Testis (tissue), 5 donors: ENCODE results near the gene WHRN. TPM values are rescaled to one million over a fixed set of nuclear protein-coding genes. Genes with fewer than 3 reads are reported as not detected.

Experiments used
- DNase-seq: peaks from one replicate; pipeline ENCODE4 v3.0.0-alpha.2; 2019
- H3K27ac ChIP-seq, 2 donors: fragments of 200-600 bp; sonication (generic); one replicate each; pipeline ENCODE4 v1.5.1; 2019
- H3K27me3 ChIP-seq: fragments of 200-600 bp; sonication (generic); one replicate; pipeline ENCODE4 v1.5.1; 2019
- H3K36me3 ChIP-seq: fragments of 200-600 bp; sonication (generic); one replicate; pipeline ENCODE4 v1.5.1; 2017; ENCODE audit warnings: low read depth; ENCODE audit errors: missing control alignments
- H3K4me1 ChIP-seq: fragments of 200-600 bp; sonication (generic); one replicate; pipeline ENCODE4 v1.5.1; 2019
- H3K4me3 ChIP-seq, 2 donors: fragments of 200-600 bp; sonication (generic); one replicate each; pipeline ENCODE4 v1.5.1; 2017 to 2019
- H3K9me3 ChIP-seq: fragments of 200-600 bp; sonication (generic); one replicate; pipeline ENCODE4 v1.5.1; 2017
- POLR2A ChIP-seq: fragments of 450-650 bp; IDR thresholded peaks from one replicate; pipeline ENCODE4 v1.6.1; 2017; ENCODE audit warnings: antibody characterized with exemption, mild to moderate bottlenecking, moderate library complexity
- WGBS, 2 donors: methylation state at CpG; one replicate each; pipeline ENCODE4 v1.1.5; 2018; 5-methylcytosine and 5-hydroxymethylcytosine counted together
- intact Hi-C: fragments of 100-400 bp; cut with DNase I; formaldehyde crosslinking; loops from one replicate; pipeline ENCODE4 v1.15.1; 2023; ENCODE audit warnings: low total_unique reads
- long read RNA-seq, 2 donors: transcript quantifications; one replicate each; lab custom pipeline, GENCODE V29; 2026
- polyA plus RNA-seq: library from polyadenylated mRNA; stranded (reverse); fragments of 350-450 nt; fragmentation: Illumina TruSeq; extraction: RNeasy Lipid Tissue Mini Kit (QIAGEN cat#74804); gene quantifications from one replicate; pipeline ENCODE4 v1.2.3, GENCODE V29; 2014; ENCODE audit warnings: low read depth, low replicate concordance; ENCODE audit not compliant: insufficient read depth
- total RNA-seq, 2 donors: library from RNA; depleted of rRNA; stranded (reverse); fragments of >200 nt; gene quantifications; one replicate each; pipeline ENCODE4 v1.2.3, GENCODE V29; 2016
- TF ChIP-seq, protein P1 (sequence below), 3 experiments: fragments of 450-650 bp in 2 of 3; fragments of 200-600 bp in 1 of 3; sonication (generic) in 1 of 3; IDR thresholded peaks; one replicate each; pipeline ENCODE4 v1.5.1; 2016 to 2019; ENCODE audit warnings: antibody characterized with exemption in 3 of 3, mild to moderate bottlenecking in 2 of 3, moderate library complexity in 1 of 3

WHRN gene
- total RNA-seq: 100 to 1,000 TPM; 181 to 208 TPM
- 70.3 TPM for polyA plus RNA-seq
- long read RNA-seq, donor 1, partial matches to known transcripts: 0 of 1 reads
- long read RNA-seq, donor 1, other reads (novel, unspliced or antisense): 0 of 1 reads
- long read RNA-seq, donor 2: 0 reads

DNA sequence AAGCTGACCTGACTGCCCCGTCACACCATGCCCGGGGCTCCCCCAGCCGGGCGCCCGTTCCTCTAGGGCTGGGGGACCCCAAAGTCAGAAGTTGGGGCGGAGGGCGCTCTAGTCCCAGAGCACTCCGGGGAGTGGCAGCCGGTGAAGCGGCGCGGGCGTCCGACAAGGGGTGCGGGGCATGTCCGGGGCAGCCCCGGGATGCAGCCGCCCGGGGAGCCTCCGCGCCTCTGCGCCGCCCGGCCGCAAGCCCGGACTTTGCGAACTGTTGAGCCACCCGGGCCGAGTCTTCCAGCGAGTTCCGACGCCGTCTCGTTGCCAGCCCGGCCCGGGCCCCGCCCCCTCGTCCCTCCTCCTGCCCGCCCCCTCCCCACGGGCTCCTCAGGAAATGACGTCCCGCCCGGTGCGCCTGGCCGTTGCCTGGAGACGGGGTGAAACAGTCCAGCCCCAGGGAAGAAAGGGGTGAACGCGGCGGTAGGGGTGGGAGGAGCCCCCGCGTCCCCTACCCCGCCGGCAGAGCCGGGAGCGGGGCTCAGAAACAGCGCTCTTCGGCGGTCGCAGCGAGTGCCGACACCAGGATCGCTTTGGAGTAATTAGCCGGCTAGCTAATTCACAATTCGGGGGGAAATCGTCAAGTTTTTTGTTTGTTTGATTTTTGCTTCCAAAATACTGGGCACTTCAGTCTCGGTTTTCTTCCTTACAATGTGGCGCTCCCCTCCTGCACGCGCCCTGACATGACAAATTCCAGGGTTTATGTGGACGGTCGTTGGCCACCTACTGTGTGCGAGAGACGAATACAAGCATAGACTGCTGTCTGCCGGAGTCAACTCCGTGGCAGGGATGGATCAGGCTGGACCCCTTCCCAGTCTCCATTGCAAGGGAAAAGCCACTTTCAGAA, at the start of gene WHRN:
Gene WHRN, minus strand, starts transcription at position 287 of the 895 bp plus-strand sequence. CDS start 672 bp downstream, outside the sequence.
- Histone ChIP-seq H3K4me1 (no peaks in the 10 kb centered on the region), H3K27ac (peak within 1 kb of the TSS; percentile 75 to 88), H3K36me3 (no peaks in the 10 kb centered on the region), H3K4me3 (peak within 1 kb of the TSS; percentile 66 to 81), H3K9me3 (no peaks in the 10 kb centered on the region), H3K27me3 (no peaks in the 10 kb centered on the region)
- DNase-seq: peak; percentile 97
- WGBS, 2 donors: 1 to 2% methylated on average over 22 to 61 of the region's 75 CpGs
- intact Hi-C loops: no loop called here
- TF ChIP-seq, protein P1, sequence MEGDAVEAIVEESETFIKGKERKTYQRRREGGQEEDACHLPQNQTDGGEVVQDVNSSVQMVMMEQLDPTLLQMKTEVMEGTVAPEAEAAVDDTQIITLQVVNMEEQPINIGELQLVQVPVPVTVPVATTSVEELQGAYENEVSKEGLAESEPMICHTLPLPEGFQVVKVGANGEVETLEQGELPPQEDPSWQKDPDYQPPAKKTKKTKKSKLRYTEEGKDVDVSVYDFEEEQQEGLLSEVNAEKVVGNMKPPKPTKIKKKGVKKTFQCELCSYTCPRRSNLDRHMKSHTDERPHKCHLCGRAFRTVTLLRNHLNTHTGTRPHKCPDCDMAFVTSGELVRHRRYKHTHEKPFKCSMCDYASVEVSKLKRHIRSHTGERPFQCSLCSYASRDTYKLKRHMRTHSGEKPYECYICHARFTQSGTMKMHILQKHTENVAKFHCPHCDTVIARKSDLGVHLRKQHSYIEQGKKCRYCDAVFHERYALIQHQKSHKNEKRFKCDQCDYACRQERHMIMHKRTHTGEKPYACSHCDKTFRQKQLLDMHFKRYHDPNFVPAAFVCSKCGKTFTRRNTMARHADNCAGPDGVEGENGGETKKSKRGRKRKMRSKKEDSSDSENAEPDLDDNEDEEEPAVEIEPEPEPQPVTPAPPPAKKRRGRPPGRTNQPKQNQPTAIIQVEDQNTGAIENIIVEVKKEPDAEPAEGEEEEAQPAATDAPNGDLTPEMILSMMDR (IDR thresholded peaks at IDR 0.05): no peak
- peak; percentile 47 for TF ChIP-seq POLR2A

DNA sequence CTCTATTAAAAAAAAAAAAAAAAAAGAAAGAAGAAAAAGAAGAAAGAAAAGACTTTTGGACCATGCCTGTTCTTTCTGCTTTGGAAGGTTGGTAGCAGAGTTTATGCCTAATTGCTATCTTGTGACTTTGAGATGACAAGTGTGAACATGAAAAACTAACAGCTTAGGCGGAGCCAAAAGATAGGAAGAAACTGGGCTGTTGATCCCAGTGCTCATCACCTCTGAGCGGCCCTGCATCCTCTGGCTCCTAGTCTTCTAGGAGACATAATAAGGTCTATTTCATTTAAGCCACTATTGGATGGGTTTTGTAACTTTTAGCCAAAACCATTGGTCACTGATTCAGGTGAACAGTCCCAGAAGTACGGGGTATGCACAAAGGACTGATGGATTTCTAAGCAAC, 47.9 kb upstream of the WHRN start:
- Histone ChIP-seq H3K27ac (no peak overlapping the region), H3K4me1 (no peaks in the 10 kb centered on the region), H3K27me3 (no peaks in the 10 kb centered on the region), H3K36me3 (no peaks in the 10 kb centered on the region), H3K4me3 (no peak overlapping the region), H3K9me3 (no peaks in the 10 kb centered on the region)
- intact Hi-C loops: no loop called here
- WGBS, 2 donors: 92 to 97% methylated on average over 3 of the region's 3 CpGs
- TF ChIP-seq, protein P1 (IDR thresholded peaks at IDR 0.05): no peak
- no peak for TF ChIP-seq POLR2A
- DNase-seq: no peak

DNA sequence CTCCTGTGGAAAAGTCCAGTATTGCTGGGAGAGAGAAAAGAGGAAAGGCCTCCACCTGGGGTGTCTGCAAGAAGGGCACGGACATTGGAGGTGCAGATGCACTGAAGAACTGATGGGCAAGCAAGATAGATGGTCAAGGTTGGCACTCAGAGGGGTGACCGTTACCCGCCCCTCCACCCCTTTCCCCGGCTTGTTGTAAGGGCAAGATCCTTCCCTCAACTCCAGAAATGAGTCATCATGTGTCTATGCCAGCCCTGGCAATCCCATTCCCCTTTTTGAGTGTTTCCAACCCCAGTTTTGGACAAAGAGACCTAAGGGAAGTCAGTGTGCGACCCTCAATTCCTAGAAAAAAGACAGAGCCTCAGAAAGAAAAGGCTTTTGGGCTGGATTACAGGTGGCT, 47.4 kb upstream of the WHRN start:
- H3K27ac ChIP-seq: no peak overlapping the region
- H3K9me3 ChIP-seq: no peaks in the 10 kb centered on the region
- no peaks in the 10 kb centered on the region for H3K4me1 ChIP-seq
- no peak for DNase-seq
- WGBS, 2 donors: 91 to 93% methylated on average over 5 of the region's 5 CpGs
- intact Hi-C loops: no loop called here
- no peaks in the 10 kb centered on the region for H3K27me3 ChIP-seq
- TF ChIP-seq, protein P1 (IDR thresholded peaks at IDR 0.05): no peak
- TF ChIP-seq POLR2A: no peak
- H3K36me3 ChIP-seq: no peaks in the 10 kb centered on the region
- no peak overlapping the region for H3K4me3 ChIP-seq

DNA sequence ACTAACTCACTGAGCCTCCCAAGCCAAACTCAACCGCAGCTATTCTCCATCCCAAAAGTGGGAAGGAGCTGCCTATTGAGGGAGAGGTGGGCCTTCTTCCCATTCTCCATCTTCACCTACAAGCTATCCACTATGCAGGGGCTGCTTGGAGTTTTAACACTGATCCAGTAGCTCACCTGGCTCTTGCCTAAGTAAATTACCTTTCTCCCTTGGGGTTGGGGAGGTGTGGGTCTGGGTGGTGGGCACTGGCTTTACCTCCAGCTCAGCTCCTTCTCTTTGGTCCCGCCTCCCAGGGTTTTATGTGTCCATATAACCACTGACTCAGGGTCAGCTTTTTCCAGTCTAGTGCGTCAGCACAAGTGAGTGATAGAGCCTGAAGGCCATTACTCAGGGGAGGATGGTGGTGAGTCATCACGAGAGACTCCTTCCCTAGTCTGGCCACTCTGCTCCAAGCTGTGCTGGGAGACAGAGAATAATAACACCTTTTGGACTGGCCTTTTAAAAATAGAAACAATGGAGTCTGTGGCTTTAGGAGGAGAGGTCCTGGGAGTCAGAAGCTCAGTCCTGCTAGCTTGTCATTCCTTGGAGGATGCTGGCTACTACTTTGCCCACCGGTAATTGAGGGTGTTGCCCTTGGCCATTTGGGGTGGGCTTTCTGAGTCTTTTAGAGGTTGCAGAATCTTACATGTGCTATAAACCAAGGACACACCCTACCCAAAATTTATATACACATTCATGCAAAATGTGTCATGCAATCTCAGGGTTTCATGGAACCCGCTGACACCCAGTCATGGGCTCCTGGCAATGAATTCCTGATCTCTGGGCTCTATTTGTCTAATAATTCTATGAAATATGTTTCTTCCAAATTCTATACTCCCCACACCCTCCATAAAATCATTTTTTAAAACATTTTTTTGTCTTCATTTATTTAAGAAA, 46.7 kb upstream of the WHRN start:
- DNase-seq: peak; percentile 78
- Histone ChIP-seq H3K27me3 (no peaks in the 10 kb centered on the region), H3K9me3 (no peaks in the 10 kb centered on the region), H3K4me3 (no peak overlapping the region), H3K36me3 (no peaks in the 10 kb centered on the region), H3K27ac (no peak overlapping the region), H3K4me1 (no peaks in the 10 kb centered on the region)
- intact Hi-C loops: no loop called here
- 62 to 81% methylated on average over 5 to 6 of the region's 6 CpGs for WGBS, 2 donors
- TF ChIP-seq, protein P1 (IDR thresholded peaks at IDR 0.05): no peak
- TF ChIP-seq POLR2A: no peak
